ENCODE results near the gene TMEM106B.
"Not testable (repeated sequence)": the region's sequence is repeated elsewhere in the genome, so short reads cannot be mapped to it uniquely, and the experiment has no call there.

The TMEM106B gene

DNA sequence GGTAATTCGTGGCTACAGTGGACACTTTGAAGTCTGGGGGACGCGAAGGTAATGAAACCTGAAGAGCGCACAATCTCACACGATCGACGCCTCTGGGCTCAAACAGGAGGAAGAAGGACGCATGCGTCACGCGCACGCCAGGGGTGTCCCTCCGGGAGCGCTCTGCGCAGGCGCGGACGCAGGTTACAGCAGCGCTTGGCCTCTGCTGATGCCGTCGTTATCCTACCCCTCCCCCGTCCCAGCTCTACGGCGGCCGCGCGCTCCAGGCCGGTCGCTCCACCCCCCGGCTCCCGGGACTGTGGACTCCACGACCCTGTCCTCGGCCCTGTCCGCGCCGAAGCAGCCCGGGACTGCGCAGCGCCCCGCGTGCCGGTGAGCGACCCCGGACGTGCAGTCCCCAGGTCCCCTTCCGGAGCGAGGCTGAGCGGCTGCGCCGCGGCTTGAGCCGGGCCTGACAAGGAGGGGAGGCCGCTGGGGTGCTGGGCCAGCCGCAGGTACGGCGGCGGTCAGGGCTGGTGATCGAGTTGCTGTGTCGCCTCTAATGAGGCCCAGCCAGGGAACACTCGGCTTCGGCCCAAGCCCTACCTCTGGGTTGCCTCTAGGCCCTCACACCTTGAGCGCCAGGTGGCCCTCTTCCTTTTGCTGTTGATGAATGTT is at the start of gene TMEM106B:
TSS of gene TMEM106B (plus strand) at position 241 of the 657 bp plus-strand sequence. CDS start 3,517 bp downstream, outside the sequence.
- DNase-seq = peak; percentile 99

DNA sequence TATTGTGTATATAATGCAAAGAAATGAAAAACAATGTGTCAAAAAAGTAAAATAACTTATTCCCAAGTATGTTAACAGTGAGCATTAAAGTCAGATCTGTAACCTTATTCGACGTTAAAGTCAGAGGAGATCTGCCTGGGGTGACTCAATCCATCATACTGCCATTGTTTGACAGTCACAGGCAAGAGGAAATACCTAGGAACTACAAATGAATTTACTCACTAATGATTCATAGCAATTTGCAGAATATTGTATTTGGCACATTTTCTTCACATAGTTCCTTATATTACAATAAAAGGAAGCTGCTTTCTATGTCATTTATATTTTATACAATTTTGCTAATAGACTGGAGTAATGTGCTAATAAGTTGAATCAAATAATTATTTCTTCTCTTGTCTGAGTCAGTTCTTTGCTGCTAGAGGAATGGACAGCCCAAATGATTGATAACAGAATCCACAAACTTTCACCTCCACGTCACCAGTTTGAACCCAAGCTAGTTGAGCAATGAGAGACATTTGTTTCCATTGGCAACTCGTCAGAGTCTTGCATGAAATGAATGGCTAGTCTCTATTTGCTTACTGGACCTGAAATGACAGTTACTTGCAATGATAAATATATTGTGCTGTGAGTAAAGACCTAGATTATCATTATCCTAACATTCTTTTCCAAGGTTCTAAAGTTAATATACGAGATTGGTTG is 48.5 kb upstream of the TMEM106B start:
- no peak for DNase-seq

DNA sequence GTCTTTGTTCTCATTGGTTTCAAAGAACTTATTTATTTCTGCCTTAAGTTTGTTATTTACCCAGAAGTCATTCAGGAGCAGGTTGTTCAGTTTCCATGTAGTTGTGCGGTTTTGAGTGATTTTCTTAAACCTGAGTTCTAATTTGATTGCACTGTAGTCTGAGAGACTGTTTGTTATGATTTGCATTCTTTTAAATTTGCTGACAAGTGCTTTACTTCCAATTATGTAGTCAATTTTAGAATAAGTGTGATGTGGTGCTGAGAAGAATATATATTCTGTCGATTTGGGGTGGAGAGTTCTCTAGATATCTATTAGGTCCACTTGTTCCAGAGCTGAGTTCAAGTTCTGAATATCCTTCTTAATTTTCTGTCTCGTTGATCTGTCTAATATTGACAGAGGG is 43.0 kb upstream of the TMEM106B start:
- DNase-seq = not testable (repeated sequence)

DNA sequence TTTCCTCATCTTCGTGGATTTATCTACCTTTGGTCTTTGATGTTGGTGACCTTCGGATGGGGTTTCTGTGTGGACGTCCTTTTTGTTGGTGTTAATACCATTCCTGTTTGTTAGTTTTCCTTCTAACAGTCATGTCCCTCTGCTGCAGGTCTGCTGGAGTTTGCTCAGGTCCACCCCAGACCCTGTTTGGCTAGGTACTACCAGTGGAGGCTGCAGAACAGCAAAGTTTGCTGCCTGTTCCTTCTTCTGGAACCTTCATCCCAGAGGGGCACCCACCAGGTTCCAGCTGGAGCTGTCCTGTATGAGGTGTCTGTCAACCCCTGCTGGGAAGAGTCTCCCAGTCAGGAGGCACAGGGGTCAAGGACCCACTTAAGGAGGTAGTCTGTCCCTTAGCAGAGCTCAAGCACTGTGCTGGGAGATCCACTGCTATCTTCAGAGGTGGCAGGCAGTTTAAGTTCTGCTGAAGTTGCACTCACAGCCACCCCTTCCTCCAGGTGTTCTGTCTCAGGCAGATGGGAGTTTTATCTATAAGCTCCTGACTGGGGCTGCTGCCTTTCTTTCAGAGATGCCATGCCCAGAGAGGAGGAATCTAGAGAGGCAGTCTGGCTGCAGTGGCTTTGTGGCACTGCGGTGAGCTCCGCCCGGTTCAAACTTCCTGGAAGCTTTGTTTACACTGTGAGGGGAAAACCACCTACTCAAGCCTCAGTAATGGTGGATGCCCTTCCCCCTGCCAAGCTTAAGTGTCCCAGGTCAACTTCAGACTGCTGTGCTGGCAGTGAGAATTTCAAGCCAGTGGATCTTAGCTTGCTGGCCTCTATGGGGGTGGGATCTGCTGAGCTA is 40.9 kb upstream of the TMEM106B start:
- DNase-seq = peak; percentile 87

DNA sequence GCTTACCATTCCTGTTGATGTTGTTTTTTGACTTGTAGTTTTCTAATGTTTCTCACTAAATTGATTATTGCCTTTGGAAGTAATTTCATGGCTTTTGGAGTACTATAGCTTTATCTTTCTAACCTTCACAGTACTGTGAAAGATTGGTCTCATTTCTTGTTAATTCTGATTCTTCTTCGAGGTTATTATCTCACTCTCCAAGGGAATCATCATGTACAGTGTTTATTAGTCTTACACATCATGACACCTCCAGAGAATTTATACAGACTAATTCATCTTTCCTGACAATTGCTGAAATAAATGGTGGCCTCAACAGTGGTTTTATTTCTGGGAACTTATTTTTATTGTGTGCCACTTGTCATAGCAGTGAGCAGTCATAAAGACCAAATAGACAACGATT is 37.4 kb upstream of the TMEM106B start:
- DNase-seq = no peak

DNA sequence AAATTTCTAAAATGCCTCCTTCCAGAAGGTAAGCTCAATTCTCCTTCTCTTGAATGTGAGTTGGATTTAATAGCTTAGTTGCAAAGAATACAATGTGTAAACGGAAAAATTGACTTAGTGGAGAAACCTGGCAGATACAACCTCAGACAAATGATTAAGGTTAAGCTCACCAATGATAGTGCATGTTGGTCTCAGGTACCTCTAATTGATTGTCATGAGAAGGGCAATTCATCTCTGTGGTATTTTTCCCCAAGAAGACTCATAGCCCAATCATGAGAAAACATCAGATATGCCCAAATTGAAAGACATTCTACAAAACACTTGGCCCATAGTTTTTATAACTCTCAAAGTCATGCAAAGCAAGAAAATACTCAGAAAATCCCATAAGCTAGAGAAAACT is 36.2 kb upstream of the TMEM106B start:
- no peak for DNase-seq

DNA sequence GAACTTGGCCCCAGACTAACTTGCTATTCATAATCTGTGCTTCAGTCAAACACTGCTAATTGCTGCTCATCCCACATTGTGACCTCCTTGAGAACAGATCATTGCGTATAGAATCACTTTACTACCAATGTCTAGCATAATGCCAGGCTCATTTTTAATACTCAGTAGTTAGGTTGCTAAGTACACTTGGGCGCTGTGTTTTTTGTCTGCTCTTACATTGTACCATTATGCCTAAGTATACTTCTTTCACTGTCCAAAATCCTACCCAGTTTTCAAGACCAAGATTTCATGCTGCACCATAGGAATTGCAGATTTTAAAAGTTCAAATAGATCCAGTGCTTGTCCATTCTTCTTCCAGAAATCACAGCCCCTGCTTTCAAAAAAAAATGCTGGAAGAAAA is 32.8 kb upstream of the TMEM106B start:
- no peak for DNase-seq

DNA sequence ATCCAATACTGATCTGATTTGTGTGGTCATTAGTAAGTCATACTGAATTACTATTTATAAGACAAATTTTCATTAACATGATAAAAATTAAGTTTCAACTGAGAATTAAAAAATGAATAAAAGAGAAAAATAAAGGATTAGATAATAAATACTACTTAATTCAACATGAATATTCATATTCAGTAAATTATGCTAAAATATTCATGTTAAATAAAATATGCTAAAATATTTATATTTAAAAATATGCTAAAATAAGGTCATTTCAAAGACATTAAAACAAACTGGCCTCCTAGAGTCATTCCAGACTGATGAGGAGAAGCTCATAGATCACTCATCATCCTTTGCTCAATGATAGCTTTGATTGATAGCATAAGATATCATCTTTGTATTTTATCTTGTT is 16.7 kb upstream of the TMEM106B start:
- no peak for DNase-seq

DNA sequence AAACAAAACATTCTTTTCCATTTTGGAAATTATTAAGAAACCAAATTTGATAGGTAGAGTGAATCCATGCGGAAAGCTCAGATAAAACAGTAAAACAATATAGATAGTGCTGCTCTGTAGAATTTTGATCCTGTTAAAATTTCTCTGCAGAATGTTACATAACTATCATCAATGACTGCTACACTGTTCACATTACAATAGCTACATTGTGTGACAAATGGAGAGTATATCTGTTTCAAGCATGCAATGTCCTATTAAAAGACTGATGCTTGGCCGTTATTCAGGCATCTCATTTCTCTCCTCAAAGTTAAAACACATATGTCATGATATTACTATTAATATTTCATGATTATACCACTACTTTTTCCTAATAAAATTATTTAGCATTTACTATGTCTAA is 14.7 kb upstream of the TMEM106B start:
- DNase-seq = no peak

DNA sequence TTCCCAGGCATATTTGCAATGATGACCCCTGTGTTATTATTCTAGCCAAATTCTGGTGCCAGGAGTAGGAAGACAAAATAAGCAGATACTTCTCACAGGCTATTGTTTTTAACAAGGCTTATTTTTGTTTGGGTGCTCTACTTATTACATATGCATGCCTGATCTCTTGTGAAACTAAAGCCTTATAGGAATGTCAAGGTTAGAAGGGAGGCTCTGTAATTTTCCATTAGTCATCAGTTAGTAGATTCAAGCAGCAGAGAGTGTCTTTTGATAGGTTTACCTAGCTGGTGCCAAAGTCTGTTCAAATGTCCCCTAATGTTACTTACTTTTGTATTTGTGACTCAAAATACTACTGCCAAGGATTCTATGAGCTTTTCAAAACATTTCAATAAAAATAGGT is 11.7 kb upstream of the TMEM106B start:
- DNase-seq = no peak

DNA sequence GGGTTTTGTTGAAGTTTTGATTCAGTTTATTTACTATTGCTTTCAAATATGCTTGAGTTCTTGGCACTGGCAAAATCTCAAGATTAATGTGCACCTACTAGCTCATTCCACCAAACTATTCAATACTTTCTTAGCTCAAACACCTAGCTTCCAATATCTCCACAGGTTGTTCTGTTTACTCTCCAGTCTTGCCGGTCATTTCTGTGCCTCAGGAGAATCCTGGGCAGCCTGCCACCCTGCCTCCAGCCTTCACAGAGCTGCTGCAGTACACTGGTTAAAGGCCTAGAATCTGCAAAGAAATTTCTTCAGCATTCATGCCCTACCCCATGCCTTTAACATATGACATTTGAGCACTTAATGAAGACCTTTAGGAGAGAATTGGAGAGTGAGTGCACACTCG is 4.0 kb upstream of the TMEM106B start:
- no peak for DNase-seq

DNA sequence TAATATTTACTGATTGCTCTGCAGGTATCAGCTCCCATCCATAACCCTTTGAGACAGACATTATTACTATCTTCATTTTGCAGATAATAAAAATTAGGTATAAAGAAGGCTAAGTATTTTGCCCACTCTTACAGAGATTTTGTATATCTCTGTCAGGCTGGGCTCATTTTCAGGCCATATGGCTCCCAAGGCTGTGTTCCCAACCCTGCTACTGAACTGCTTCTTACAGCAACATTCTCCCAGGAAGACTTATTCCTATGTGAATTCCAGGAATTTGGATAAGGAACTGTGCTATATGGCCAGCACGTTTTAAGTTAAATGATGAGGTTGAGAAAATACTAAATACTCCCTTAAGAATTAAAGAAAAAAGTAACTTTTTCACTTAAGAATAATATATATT is 1.9 kb upstream of the TMEM106B start:
- DNase-seq = no peak

DNA sequence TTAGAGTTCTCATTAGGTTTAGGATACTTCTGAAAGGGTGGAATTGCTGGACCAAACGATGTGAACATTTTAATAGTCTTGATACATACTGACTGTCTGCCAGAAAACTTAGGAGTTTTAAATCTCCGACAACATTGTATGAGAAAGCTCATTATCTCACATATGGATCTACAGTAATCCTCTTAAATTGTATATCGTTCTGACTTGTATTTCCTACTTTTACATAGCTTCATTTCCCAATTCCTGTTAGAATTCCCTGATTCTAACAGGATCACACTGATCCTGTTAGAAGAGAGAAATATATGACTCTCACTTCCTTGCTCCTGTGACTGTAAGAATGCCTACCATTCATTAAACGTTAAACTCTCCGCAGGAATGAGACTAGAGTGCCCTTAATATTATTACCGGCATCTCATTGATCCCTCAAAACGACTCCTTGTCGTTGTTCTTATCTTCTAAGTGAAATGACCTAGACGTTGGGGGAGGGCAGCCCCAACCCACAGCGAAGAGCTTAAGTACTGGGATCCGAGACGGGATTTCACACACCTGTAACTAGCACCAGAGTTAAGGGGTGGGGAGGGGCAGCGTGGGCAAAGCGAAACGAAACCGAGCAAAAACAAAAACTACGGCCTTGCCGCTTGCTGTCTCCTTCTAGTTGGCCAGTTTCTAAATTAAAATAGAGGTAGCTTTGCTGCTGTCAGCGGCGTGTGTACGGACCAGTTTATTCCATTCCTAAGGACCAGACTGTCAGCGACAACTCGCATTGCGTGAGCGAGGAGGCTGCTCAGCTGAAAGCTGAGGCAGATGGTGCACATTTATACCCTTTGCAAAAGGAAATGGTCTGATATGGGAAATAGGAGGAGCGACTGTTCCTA is 678 bp upstream of the TMEM106B start:
- DNase-seq = peak; percentile 90

DNA sequence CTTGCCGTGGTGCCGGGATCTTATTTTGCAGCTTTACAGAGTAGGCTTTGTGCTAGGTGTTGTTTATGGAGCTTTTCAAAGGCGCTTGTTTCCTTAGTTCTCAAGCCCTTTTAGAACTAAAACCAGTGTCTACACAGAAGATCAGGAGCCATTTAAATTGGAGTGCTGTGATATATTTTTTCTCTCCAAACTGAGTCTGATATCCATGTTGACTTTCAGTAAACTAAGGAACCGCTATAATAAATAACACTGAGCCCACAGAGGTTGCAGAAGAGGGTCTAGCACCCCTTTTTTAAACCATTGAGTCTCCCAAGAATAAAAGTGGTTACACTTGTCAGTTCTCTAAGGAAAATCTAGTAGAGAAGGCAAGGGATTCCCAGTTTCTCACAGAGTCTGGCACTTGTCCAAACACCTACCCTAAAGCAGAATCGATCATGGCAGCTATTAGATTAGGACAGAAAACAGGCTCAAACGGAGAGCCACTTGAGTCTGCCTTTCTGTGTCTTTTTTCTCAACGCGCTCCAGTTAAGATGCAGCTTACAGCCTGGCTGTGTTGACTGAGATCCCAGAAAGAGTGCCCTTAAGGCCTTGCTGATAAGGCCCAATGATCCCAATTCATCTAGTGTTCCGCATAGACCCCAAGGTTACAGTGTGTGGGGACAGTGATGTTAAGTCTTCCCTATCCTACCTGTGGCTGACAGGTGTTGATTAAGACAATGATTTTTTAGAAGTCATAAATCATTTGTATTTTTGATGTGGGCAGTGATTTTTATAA is 804 bp downstream of the TMEM106B start:
- DNase-seq = peak; percentile 57

DNA sequence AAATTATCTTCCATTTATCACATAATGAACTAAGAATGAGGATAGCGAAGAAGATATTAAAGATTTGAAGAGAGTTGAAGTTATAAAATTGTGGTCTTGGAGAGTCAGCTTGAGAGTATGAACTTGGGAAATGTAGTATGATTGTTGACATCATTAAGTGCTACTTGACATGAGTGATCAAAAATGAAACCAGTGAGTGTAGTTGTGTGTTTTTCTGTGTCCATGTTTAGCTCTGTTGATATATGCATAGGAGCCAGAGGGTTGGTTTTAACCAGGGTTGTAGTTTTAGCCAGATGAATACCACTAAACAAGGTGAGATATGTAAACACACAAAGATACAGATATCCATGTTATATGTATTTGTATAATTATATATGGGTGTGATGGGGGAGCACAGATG is 6.2 kb downstream of the TMEM106B start:
- peak; percentile 18 for DNase-seq

DNA sequence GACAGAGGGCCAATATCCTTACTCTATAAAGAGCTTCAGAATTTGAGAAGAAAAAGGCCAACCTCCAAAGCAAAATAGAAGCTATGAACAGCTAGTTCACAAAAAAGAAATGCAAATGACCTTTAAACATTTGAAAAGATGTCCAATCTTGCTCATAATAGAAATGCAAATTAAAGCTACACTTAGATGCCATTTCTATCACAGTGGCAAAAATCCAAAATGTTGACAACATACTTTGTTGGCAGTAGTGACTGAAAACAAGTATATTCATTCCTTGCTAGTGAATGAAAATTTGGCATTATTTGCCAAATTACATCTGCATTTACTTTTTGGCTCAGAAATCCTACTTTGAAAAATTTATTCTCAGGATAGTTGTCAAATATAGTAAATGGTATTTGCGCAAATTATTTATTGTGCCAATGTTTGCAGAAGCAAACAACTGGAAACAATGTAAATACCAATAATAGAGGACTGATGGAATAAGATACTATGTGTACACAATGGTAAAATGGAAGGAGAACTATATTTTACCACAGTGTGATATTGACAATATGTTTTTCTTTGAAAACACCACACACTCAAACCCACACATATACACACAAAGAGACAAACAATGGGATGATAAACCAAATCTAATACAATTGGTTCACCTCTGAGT is 9.4 kb downstream of the TMEM106B start:
- DNase-seq = peak; percentile 61

DNA sequence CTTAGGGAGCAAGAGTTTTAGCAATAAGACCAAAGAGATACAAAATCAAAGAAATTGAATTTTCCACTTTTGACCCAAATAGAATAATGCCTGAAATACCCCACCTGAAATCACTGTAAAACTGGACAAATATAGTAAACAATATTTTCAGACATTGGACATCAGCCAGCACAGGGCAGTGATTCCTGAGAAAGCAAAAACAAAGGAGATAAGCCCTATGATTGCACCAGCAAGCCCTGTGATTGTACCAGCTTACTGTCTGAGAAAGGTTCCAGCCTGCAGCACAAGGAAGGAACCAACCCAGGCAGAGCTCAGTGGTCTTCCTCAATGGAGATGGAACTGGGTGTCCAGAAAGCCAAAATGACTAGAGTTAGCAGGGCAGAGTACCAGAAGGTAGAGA is 10.3 kb downstream of the TMEM106B start:
- no peak for DNase-seq

DNA sequence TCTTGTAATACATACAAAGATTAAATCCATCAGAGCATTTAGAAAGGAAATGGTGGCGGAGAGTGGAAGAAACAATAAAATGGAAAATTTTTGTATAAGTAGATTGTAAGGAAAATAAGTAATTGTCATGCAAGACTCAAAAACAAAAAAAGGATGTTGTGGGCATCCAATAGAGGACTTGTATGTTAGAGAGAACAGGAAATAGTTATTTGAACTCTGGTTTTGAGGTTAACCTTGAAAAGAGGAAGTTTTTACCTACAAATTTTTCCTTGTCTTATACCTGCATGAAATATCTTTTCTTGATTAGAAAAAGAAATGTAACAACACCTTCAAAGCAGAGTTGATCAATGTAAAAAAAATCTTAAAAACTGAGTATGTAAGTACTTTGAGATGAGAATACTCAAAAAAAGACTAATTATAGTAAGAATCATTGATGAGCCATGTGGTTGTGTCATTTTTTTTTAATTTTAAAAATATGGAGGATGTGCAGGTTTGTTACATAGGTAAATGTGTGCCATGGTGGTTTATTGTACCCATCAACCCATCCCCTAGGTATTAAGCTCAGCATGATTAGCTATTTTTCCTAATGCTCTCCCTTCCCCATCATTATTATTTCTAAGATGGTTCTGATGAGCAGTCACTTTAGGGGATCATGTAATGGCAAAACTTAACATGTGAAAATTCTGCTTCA is 11.9 kb downstream of the TMEM106B start:
- no peak for DNase-seq

DNA sequence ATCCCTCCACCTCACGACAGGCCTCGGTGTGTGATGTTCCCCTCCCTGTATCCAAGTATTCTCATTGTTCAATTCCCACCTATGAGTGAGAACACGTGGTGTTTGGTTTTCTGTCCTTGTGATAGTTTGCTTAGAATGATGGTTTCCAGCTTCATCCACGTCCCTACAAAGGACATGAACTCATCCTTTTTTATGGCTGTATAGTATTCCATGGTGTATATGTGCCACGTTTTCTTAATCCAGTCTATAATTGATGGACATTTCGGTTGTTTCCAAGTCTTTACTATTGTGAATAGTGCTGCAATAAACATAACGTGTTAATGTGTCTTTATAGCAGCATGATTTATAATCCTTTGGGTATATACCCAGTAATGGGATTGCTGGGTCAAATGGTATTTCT is 13.9 kb downstream of the TMEM106B start:
- not testable (repeated sequence) for DNase-seq

DNA sequence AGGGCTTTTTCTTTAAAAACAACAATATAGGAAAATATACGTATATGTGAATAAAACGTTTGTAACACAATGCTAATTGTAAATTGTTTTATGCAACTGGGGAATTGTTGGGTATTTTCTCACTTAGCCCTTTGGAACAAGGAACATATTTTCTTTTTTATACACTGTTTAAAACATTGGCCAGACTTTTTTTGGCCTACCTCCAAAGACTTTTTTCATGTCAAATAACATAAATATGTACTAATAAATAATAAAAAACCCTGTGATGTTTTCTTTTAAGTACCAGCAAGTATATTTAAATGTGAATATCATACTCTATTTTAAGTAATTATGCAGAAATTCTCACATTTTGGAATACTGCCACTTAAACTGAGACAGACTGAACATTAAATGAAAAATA is 15.7 kb downstream of the TMEM106B start:
- DNase-seq = no peak

DNA sequence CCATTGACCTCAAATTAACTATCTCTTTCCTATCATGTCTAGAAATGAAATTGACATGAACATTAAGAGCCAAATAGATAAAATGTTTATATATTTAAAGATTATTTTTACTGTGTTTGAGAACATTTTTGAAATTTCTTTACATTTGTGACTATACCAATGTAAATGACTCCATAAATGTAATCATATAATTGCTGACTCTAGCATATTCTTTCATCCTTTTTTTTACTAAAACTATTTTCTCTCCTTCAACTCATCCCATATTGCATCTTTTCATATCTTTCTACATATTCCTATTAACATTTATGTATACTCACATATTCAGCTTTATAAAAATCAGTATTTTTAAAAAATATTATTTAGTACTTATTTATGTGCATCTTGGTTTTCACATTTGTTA is 16.9 kb downstream of the TMEM106B start:
- DNase-seq = no peak
